Endothelial cell of umbilical vein (primary cell): Measurements from ENCODE around the gene CLIP4. TPM values are rescaled to one million over a fixed set of nuclear protein-coding genes. Genes with fewer than 3 reads are reported as not detected.

ENCODE experiments used
- BruUV-seq: library from RNA; stranded (reverse); fragments of 400-500 nt; replicated peaks from 2 replicates; lab custom pipeline; 2021; lab: Mats Ljungman, UMichigan
- CTCF ChIA-PET: fragments of 300-600, 350-600 bp; sonication (Branson Sonifier 250); formaldehyde crosslinking; loops from one replicate; lab custom pipeline; 2021; ENCODE audit warnings: antibody characterized with exemption, inconsistent platforms; lab: Charles Lee
- POLR2A ChIA-PET: fragments of 300-600, 350-600 bp; sonication (Branson Sonifier 250); formaldehyde crosslinking; loops from one replicate; lab custom pipeline; 2021; ENCODE audit warnings: antibody characterized with exemption, inconsistent platforms; lab: Charles Lee
- DNase-seq: peaks from one replicate; pipeline ENCODE4 v3.0.0-alpha.2; 2011; ENCODE audit warnings: low read depth, low spot score
- FAIRE-seq: peaks from 2 replicates; lab custom pipeline; 2011; peaks lifted over from hg19 to GRCh38; lab: Jason Lieb, UNC
- H2AFZ ChIP-seq: 2 replicates; pipeline ENCODE4 v1.6.0; 2012; ENCODE audit warnings: low read depth, low read length, control low read depth, inconsistent platforms
- H3K27ac ChIP-seq: 2 replicates; pipeline ENCODE4 v1.5.1; 2011; ENCODE audit warnings: low read depth, mild to moderate bottlenecking, control low read depth, low read length, moderate library complexity; ENCODE audit not compliant: insufficient read depth
- H3K27me3 ChIP-seq, 2 experiments: 2 replicates each; pipeline versions ENCODE4 v1.6.0 to v1.6.1; 2011; ENCODE audit warnings: low read length in 2 of 2, mixed read lengths in 1 of 2; ENCODE audit not compliant: control insufficient read depth in 2 of 2, insufficient read depth in 2 of 2
- H3K36me3 ChIP-seq, 2 experiments: 2 replicates in 1 of 2; 3 replicates in 1 of 2; pipeline ENCODE4 v1.5.1; 2011; ENCODE audit warnings: low read length in 2 of 2, mild to moderate bottlenecking in 1 of 2, moderate library complexity in 1 of 2; ENCODE audit not compliant: control insufficient read depth in 2 of 2, insufficient read depth in 2 of 2; ENCODE audit errors: extremely low read depth in 1 of 2
- H3K4me1 ChIP-seq: 3 replicates; pipeline ENCODE4 v1.5.1; 2011; ENCODE audit warnings: mild to moderate bottlenecking, low read length; ENCODE audit not compliant: control insufficient read depth, insufficient read depth; ENCODE audit errors: extremely low read depth
- H3K4me2 ChIP-seq: 2 replicates; pipeline ENCODE4 v1.6.1; 2011; ENCODE audit warnings: low read length, control low read depth, mixed read lengths; ENCODE audit not compliant: insufficient read depth
- H3K4me3 ChIP-seq, 3 experiments: fragments of 200-600 bp in 1 of 3; sonication (generic), shearing (Covaris generic) in 1 of 3; replicated peaks in 1 of 3; 2 replicates each; pipeline ENCODE4 v1.5.1; 2011 to 2016; ENCODE audit warnings: control low read depth in 3 of 3, low read length in 3 of 3, mild to moderate bottlenecking in 2 of 3, inconsistent platforms in 1 of 3, low read depth in 1 of 3, moderate library complexity in 1 of 3; ENCODE audit not compliant: insufficient read depth in 1 of 3
- H3K79me2 ChIP-seq: 2 replicates; pipeline ENCODE4 v1.6.0; 2012; ENCODE audit warnings: low read length, inconsistent platforms; ENCODE audit not compliant: control insufficient read depth, insufficient read depth
- H3K9ac ChIP-seq: replicated peaks from 2 replicates; pipeline ENCODE3; 2011; ENCODE audit warnings: low read length, control low read depth; ENCODE audit not compliant: insufficient read depth; ENCODE audit errors: extremely low read depth
- H3K9me1 ChIP-seq: replicated peaks from 3 replicates; pipeline ENCODE4 v1.6.0; 2011; ENCODE audit warnings: mild to moderate bottlenecking, low read length; ENCODE audit not compliant: control insufficient read depth, insufficient read depth; ENCODE audit errors: extremely low read depth
- H3K9me3 ChIP-seq: replicated peaks from 2 replicates; pipeline ENCODE4 v1.5.1; 2012; ENCODE audit warnings: low read length, inconsistent platforms; ENCODE audit not compliant: control insufficient read depth, insufficient read depth
- H4K20me1 ChIP-seq: replicated peaks from 2 replicates; pipeline ENCODE3; 2011; ENCODE audit warnings: mild to moderate bottlenecking, low read length; ENCODE audit not compliant: control insufficient read depth, insufficient read depth; ENCODE audit errors: extremely low read depth
- CTCF ChIP-seq, 2 donors: IDR thresholded peaks; 1 replicate in 1 of 2; 2 replicates in 1 of 2; pipeline ENCODE4 v1.5.1; 2011; ENCODE audit warnings: low read length in 2 of 2, mild to moderate bottlenecking in 2 of 2, moderate library complexity in 2 of 2, control low read depth in 1 of 2, inconsistent platforms in 1 of 2, low read depth in 1 of 2; ENCODE audit not compliant: insufficient read depth in 1 of 2; ENCODE audit errors: extremely low read depth in 1 of 2
- EZH2 ChIP-seq: IDR thresholded peaks from 2 replicates; pipeline ENCODE4 v1.6.1; 2012; ENCODE audit warnings: borderline replicate concordance, low read depth, mild to moderate bottlenecking, moderate library complexity, low read length, inconsistent platforms; ENCODE audit not compliant: severe bottlenecking
- FOS ChIP-seq: IDR thresholded peaks from 2 replicates; pipeline ENCODE4 v1.6.1; 2011; ENCODE audit warnings: mild to moderate bottlenecking, low read length, moderate library complexity, borderline replicate concordance; ENCODE audit not compliant: insufficient read depth
- GATA2 ChIP-seq: IDR thresholded peaks from 2 replicates; pipeline ENCODE4 v1.7.0; 2011; ENCODE audit warnings: low read depth, mild to moderate bottlenecking, moderate library complexity, mixed read lengths, low read length; ENCODE audit not compliant: insufficient read length, insufficient read depth
- JUN ChIP-seq: IDR thresholded peaks from 2 replicates; pipeline ENCODE4 v1.6.1; 2011; ENCODE audit warnings: borderline replicate concordance, low read depth; ENCODE audit not compliant: insufficient read length, insufficient read depth
- MAX ChIP-seq: IDR thresholded peaks from 2 replicates; pipeline ENCODE4 v1.6.1; 2011; ENCODE audit not compliant: insufficient read depth, insufficient read length
- MYC ChIP-seq: IDR thresholded peaks from one replicate; pipeline ENCODE4 v1.6.1; 2011; ENCODE audit warnings: mild to moderate bottlenecking, low read depth, low read length
- POLR2A ChIP-seq: IDR thresholded peaks from 2 replicates; pipeline ENCODE4 v1.6.1; 2012; ENCODE audit warnings: low read depth, mild to moderate bottlenecking, control low read depth, low read length
- POLR2AphosphoS5 ChIP-seq: IDR thresholded peaks from 2 replicates; pipeline ENCODE4 v1.6.1; 2012; ENCODE audit warnings: low read depth, mild to moderate bottlenecking, control low read depth, low read length, moderate library complexity; ENCODE audit not compliant: insufficient read depth
- dilution Hi-C: fragments of 300-500 bp; cut with MboI; formaldehyde crosslinking; loops from one replicate; pipeline ENCODE4 v1.15.0; 2019; ENCODE audit warnings: low sequenced_read_pairs; ENCODE audit not compliant: extremely low pct_ligation_motif_present
- intact Hi-C: fragments of 100-400 bp; cut with micrococcal nuclease; formaldehyde crosslinking; loops from one replicate; pipeline ENCODE4 v1.10.0; 2022
- polyA plus RNA-seq, 4 experiments: library from polyadenylated mRNA; depleted of rRNA in 3 of 4; stranded (reverse) in 3 of 4; unstranded in 1 of 4; fragments of >200 nt; gene quantifications; 2 replicates each; pipeline versions ENCODE4 v1.2.1 to v1.2.3, GENCODE V29; 2011 to 2012; ENCODE audit warnings: missing spikeins in 1 of 4
- total RNA-seq: library from RNA; stranded (reverse); gene quantifications from 2 replicates; pipeline ENCODE4 v1.2.3, GENCODE V29; 2021

The CLIP4 gene
- total and polyA plus RNA-seq, 2 donors (not counting 3 experiments of a cell fraction or from before 2014, with no cell fraction given): 9.2 to 24.0 TPM

GRCh38 chr2:29227935-29228675, 112.9 kb downstream of the CLIP4 start:
- ChIA-PET POLR2A (no interaction called here), CTCF (interaction anchor here (1.0 kb wide), 1 partner anchor 11 kb away, joined by 3 read pairs; no protein-coding TSS in a partner anchor)
- Histone ChIP-seq H3K9me1 (no peaks in the 10 kb centered on the region), H3K4me2 (no peak overlapping the region), H3K27me3 (peaks cover 0 to 1% of the 10 kb centered on the region in 2 experiments), H4K20me1 (no peaks in the 10 kb centered on the region), H3K9ac (no peak overlapping the region), H3K4me1 (no peaks in the 10 kb centered on the region), H3K9me3 (no peaks in the 10 kb centered on the region), H3K36me3 (no peaks in the 10 kb centered on the region), H2AFZ (no peak overlapping the region), H3K4me3 (no peak overlapping the region), H3K27ac (no peak overlapping the region), H3K79me2 (no peaks in the 10 kb centered on the region)
- no peak for FAIRE-seq
- DNase-seq: no peak
- TF ChIP-seq POLR2A: no peak
- TF ChIP-seq MYC: no peak
- no peak for TF ChIP-seq CTCF (IDR thresholded peaks at IDR 0.05; ENCODE audit: extremely low read depth in 1 of 2, insufficient read depth in 1 of 2, low read depth in 1 of 2, low read length in 2 of 2)
- no peak for TF ChIP-seq FOS
- no peak for TF ChIP-seq MAX
- no peak for TF ChIP-seq EZH2
- no peak for TF ChIP-seq JUN
- TF ChIP-seq GATA2: no peak
- TF ChIP-seq POLR2AphosphoS5: no peak
- dilution Hi-C loops: no loop called here
- no TSS peak for BruUV-seq
- intact Hi-C loops: no loop called here
